GM19043 (cell line): ENCODE measurements around the gene FRMD4A.

Source experiments
- ATAC-seq: cut with Tn5 transposase; IDR thresholded peaks from one replicate; pipeline ENCODE4 v1.9.1; 2021; ENCODE audit warnings: low read depth; ENCODE audit not compliant: unreplicated experiment

The FRMD4A gene

DNA sequence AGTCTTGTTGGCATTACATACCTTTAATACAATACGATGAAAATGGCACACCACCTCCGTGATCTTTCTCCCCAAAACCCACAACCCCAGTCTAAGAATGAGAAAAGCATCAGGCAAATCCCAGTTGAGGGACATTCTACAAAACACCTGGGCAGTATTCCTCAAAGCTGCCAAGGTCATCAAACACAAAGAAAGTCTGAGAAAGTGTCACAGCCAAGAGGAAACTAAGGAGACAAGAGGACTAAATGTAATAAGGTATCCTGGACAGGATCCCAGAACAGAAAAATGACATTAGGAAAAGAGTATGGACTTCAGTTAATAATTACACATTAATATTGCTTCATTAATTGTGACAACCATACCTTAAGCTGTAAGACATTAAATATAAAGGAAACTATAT lies 14.5 kb upstream of the FRMD4A start:
- no peak for ATAC-seq

GRCh38 chr10:14340051-14340744 lies 9.5 kb upstream of the FRMD4A start:
- no peak for ATAC-seq

DNA sequence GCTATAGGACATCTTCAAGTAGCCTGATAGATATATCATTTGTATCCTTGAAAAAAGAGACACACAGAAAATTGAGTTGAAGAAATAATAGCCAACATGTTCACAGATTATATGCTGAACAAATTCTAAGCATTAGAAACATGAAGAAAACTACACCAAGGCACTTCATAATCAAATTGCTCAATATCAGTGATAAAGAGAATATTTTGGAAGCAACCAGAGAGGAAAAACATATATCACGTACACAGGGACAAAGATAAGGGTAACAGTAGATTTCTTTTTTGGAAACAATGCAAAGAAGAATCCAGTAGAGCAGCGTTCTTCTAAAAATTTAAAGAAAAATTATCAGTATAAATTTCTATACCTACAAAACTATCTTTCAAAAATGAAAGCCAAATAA lies 6.0 kb upstream of the FRMD4A start:
- ATAC-seq: no peak

- no peak for ATAC-seq
Measured at GRCh38 chr10:14334771-14335170, 4.0 kb upstream of the FRMD4A start.

- no peak for ATAC-seq
Measured at GRCh38 chr10:14333606-14334005, 2.9 kb upstream of the FRMD4A start.

- ATAC-seq: no peak
Measured at GRCh38 chr10:14332903-14333302, 2.2 kb upstream of the FRMD4A start.

GRCh38 chr10:14329746-14330173 lies 964 bp downstream of the FRMD4A start:
- no peak for ATAC-seq

DNA sequence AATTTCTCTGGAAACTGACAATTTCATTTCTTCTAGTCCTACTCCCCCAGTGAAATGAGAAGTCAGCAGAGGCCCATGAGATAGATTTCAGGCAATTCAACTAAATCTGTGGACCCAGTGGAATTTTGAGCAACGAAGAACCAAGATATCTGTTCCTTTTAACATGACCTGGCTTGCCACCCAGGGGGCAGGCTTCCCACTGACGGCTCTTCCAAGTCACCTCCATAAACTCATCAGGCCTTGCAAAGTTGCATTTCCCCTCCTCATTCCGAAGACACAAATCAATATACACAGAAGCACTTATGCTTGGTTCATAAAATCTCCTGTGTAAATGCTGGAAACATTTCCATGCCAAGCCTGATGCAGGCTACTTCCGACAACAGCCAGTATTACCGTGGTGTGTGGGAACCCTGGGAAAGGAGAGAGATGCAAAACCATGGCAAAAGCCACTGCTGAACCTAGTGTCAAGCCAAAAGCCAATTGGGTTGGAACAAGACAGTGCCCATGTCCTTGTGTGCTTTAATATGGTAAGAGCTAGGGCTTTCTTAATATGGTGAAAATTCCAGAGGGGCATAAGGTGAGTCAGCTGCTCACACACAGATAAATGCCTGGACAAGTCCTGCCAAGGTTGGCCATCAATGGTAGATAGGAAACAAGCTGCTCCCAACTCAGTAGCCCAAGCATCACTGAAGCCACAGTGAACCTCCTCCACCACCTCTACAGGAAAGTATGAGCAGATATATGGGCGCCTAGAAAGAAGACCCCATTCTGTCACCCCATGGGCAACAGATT lies 1.6 kb downstream of the FRMD4A start:
- ATAC-seq: no peak

GRCh38 chr10:14327527-14327926 lies 3.2 kb downstream of the FRMD4A start:
- ATAC-seq: no peak

DNA sequence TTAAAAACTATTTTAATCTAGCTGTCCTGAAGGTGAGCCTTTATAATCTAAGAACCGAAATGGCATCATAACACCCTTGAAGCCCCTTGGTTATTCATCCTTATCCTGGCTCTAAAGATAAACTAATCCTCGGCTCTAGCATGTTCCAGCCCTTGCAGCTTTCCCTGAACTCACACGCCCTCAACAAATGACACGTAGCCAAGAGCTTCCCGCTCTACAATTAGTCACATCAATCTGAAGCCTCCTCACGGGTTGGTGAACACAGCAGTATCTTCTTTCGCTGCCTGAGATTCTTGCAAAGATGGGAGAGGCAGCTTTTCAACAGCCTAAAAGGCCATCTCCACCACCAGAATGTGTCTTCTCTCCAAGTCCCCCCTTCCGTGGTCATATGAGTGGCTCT lies 4.1 kb downstream of the FRMD4A start:
- ATAC-seq: no peak

GRCh38 chr10:14325325-14325955 lies 5.3 kb downstream of the FRMD4A start:
- no peak for ATAC-seq

GRCh38 chr10:14322526-14323188 lies 8.1 kb downstream of the FRMD4A start:
- no peak for ATAC-seq

DNA sequence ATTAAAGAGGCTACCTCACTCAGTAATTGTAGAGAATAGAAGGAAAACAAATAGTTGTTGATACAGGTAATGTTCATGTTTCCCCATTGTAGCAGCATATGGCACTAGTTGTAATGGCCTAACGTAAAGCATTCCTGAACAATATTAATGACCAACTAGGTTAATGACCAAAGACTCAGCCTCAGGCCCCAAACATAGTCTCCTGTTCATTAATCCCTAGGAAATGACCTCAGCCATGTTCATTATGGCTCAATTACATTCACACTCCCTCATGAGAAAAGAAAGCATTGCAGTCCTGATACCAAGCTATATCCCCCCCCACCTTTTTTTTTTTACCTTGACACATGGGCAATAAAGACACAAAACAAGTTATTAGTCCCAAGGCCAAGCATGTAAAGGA lies 12.7 kb downstream of the FRMD4A start:
- ATAC-seq: no peak

DNA sequence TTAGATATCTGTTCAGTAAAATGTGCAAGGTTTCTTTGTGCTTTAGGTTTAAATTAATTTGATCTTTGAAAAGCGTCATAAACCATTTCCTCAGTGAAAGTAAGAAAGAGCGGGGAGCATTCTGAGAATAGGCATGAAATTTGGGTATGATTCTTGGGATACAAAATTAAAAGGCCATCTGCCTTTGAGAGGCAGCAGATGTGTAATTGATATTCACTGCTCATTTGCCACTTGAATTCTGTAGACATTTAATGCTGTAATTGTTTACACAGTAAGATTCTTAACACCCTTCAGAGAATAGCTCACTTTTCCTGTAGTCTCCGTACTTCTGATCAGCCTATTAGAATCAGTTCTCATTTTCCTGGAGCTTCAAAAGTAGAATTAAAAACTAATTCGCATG lies 18.7 kb downstream of the FRMD4A start:
- ATAC-seq: no peak

- no peak for ATAC-seq
Measured at GRCh38 chr10:14311206-14311957, 19.3 kb downstream of the FRMD4A start.

DNA sequence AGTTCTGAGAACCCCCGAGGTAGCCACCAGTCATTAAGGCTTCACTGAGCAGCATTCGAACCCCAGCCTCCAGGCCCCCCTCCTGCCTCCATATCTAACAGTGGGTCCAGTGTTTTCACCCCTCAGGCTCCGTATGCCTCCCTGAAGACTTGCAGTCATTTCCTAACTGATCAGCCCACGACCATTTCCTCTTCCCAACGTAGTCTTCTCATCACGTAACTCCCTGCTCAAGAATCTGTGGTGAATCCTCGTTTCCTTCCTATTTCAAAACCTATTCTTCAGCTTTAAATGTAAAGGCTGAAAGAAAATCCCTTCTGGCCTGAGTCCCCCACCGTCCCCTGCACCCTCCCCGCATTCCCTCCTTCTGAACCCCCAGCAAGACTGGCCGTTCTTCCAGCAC lies 21.1 kb downstream of the FRMD4A start:
- no peak for ATAC-seq

- no peak for ATAC-seq
Measured at GRCh38 chr10:14306190-14306589, 24.5 kb downstream of the FRMD4A start.

DNA sequence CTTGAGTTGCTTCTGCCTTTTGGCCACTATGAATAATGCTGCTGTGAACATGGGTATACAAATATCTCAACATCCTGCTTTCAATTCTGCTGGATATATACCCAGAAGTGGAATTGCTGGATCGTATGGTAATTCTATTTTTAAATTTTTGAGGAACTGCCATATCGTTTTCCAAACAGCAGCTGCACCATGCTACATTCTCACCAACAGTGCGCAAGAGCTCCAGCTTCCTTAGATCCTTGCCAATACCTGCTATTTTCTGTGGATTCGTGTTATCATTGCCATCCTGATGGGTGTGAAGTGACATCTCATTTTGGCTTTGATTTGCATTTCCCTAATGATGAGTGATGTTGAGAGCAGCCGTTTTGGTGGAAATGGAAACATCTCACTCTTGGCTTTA lies 26.7 kb downstream of the FRMD4A start:
- ATAC-seq: no peak

GRCh38 chr10:14302035-14302434 lies 28.7 kb downstream of the FRMD4A start:
- no peak for ATAC-seq

DNA sequence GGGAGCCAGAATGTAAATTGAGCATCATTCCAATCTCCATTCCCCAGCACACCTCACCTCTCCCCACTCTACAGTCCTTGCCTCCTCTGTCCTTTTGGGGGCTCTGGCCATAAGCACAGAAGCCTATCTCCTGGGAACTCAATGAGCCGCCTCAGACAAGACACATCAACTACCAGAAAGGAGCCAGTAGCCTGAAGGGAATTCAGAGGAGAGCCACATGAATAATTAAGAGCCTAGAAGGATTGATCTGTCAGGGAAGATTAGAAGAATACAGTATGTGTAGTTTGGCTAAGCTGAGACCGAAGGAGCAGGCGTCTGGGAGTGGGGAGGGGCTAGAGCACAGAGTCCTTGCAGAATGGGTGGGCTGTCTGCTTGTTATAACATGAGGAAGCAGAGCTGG lies 31.2 kb downstream of the FRMD4A start:
- ATAC-seq: no peak
